ENCODE measurements around the gene NHLRC4. TPM values are rescaled to one million over a fixed set of nuclear protein-coding genes. Genes with fewer than 3 reads are reported as not detected.

Gene NHLRC4
- total and polyA plus RNA-seq, 2 of the 13 experiments (the other 11 are each of a cell fraction or from before 2014, with no cell fraction given) = 0.40 to 0.59 TPM

DNA sequence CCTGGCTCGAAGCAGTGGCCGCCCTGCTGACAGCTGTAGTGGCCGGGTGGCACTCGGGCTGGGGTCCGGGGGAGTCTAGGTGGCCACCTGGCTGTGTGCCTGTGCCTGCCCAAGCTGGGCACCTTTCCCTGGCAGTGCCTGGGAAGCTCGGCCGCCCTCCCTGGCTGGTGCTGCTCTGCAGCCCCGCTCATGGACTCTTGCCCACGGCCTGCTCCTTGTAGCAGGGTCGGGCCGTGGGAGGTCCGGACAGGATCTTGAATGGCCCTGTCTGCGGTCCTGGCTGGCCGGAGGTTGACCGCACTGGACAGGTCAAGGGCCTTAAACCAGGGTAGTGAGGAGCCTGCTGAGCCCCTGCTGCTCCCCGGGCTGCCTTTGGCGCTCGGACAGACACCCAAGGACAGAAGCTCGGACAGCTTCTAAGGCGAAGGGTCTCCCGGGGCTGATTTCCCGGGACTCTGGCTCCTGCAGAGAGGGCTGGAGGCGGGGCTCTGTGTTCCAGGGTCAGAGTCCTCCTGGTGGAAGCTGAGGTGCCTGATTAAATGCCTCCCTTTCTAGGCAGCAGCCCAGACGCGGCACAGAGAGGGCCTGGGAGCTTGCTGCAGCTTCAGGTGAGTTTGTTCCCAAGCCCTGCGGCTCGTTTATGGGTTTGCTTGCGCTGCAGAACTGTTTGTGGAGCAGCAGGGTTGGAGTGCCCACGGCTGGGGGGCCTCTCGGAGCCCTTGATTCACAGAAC is 33.2 kb upstream of the NHLRC4 start (continued):
- TF ChIP-seq, protein P1, sequence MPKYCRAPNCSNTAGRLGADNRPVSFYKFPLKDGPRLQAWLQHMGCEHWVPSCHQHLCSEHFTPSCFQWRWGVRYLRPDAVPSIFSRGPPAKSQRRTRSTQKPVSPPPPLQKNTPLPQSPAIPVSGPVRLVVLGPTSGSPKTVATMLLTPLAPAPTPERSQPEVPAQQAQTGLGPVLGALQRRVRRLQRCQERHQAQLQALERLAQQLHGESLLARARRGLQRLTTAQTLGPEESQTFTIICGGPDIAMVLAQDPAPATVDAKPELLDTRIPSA (CRISPR knock-in tag; IDR thresholded peaks at IDR 0.05; ENCODE audit: borderline replicate concordance) = no peak
- no peak; the same call in none of the 2 replicates for TF ChIP-seq RAD21 (CRISPR knock-in tag; IDR thresholded peaks at IDR 0.05)
- TF ChIP-seq TOE1 (CRISPR knock-in tag; IDR thresholded peaks at IDR 0.05) = no peak
- no peak for TF ChIP-seq ZNF780A (CRISPR knock-in tag; IDR thresholded peaks at IDR 0.05)
- TF ChIP-seq TMF1 (CRISPR knock-in tag; IDR thresholded peaks at IDR 0.05; ENCODE audit: low read depth) = no peak
- no peak for TF ChIP-seq ZNF33A (CRISPR knock-in tag; IDR thresholded peaks at IDR 0.05; ENCODE audit: borderline replicate concordance)
- peak; percentile 27 for TF ChIP-seq ZNF629 (CRISPR knock-in tag; conservative IDR thresholded peaks at IDR 0.05)
- TF ChIP-seq, protein P2, sequence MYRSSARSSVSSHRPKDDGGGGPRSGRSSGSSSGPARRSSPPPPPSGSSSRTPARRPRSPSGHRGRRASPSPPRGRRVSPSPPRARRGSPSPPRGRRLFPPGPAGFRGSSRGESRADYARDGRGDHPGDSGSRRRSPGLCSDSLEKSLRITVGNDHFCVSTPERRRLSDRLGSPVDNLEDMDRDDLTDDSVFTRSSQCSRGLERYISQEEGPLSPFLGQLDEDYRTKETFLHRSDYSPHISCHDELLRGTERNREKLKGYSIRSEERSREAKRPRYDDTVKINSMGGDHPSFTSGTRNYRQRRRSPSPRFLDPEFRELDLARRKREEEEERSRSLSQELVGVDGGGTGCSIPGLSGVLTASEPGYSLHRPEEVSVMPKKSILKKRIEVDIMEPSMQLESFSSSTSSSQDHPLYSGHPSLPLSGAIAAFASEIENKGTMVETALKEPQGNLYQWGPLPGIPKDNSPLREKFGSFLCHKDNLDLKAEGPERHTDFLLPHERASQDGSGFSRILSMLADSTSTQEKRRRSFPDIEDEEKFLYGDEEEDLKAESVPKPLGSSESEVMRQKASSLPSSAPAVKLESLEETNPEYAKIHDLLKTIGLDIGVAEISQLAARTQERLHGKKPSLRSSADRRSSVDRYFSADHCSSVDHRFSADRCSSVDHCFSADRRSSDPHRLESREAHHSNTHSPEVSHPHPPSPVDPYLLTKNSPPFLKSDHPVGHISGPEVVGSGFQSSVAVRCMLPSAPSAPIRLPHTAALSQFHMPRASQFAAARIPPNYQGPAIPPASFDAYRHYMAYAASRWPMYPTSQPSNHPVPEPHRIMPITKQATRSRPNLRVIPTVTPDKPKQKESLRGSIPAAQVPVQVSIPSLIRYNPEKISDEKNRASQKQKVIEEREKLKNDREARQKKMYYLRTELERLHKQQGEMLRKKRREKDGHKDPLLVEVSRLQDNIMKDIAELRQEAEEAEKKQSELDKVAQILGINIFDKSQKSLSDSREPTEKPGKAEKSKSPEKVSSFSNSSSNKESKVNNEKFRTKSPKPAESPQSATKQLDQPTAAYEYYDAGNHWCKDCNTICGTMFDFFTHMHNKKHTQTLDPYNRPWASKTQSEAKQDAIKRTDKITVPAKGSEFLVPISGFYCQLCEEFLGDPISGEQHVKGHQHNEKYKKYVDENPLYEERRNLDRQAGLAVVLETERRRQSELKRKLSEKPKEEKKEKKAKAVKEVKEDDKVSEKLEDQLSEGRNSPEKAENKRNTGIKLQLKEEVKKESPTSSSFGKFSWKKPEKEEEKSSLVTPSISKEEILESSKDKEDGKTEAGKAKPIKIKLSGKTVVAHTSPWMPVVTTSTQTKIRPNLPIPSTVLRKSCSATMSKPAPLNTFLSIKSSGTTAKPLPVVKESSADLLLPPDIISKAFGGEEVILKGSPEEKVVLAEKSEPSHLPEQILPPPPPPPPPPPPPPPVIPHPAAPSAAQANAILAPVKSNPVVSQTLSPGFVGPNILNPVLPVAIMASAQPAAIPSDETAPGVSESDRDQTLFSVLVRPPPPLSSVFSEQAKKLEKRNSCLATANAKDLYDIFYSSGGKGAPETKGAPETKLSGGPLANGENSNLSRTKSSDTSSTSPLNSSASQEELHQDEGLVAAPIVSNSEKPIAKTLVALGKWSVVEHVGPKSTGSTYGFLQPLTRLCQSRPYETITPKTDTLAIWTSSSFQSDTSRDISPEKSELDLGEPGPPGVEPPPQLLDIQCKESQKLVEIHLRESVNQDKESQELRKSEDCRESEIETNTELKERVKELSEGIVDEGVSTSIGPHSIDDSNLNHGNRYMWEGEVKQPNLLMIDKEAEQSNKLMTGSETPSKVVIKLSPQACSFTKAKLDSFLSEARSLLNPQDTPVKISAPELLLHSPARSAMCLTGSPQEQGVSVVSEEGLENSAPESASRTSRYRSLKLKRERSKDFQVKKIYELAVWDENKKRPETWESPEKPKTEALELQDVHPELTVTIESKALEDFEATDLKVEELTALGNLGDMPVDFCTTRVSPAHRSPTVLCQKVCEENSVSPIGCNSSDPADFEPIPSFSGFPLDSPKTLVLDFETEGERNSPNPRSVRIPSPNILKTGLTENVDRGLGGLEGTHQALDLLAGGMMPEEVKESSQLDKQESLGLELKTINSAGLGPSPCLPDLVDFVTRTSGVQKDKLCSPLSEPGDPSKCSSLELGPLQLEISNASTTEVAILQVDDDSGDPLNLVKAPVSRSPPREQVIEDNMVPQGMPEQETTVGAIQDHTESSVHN (CRISPR knock-in tag; IDR thresholded peaks at IDR 0.05) = no peak
- TF ChIP-seq RARA (CRISPR knock-in tag; IDR thresholded peaks at IDR 0.05) = peak; percentile 41; the same call in 1 of the 2 replicates
- no peak; the same call in 1 of the 2 replicates for TF ChIP-seq RXRA (CRISPR knock-in tag; IDR thresholded peaks at IDR 0.05)
- no peak for TF ChIP-seq MIER2 (CRISPR knock-in tag; IDR thresholded peaks at IDR 0.05)
- TF ChIP-seq SP140L (CRISPR knock-in tag; IDR thresholded peaks at IDR 0.05; ENCODE audit: borderline replicate concordance) = no peak
- no peak for TF ChIP-seq ZMYM2 (CRISPR knock-in tag; IDR thresholded peaks at IDR 0.05)
- no peak for TF ChIP-seq ZNF382 (CRISPR knock-in tag; IDR thresholded peaks at IDR 0.05; ENCODE audit: borderline replicate concordance)
- TF ChIP-seq, protein P3, sequence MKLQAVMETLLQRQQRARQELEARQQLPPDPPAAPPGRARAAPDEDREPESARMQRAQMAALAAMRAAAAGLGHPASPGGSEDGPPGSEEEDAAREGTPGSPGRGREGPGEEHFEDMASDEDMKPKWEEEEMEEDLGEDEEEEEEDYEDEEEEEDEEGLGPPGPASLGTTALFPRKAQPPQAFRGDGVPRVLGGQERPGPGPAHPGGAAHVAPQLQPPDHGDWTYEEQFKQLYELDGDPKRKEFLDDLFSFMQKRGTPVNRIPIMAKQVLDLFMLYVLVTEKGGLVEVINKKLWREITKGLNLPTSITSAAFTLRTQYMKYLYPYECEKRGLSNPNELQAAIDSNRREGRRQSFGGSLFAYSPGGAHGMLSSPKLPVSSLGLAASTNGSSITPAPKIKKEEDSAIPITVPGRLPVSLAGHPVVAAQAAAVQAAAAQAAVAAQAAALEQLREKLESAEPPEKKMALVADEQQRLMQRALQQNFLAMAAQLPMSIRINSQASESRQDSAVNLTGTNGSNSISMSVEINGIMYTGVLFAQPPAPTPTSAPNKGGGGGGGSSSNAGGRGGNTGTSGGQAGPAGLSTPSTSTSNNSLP (IDR thresholded peaks at IDR 0.05; ENCODE audit: low read depth, low read length) = no peak
- TF ChIP-seq ZNF724P (CRISPR knock-in tag; IDR thresholded peaks at IDR 0.05; ENCODE audit: borderline replicate concordance) = no peak
- TF ChIP-seq HNF4A (CRISPR knock-in tag; IDR thresholded peaks at IDR 0.05) = peak; percentile 84
